ENCODE data around the gene JMJD1C.
"Not testable (repeated sequence)": the region's sequence is repeated elsewhere in the genome, so short reads cannot be mapped to it uniquely, and the experiment has no call there.

The JMJD1C gene

GRCh38 chr10:63365976-63366765 lies 99.6 kb downstream of the JMJD1C start:
- DNase-seq (ENCODE audit: low read depth) = no peak

GRCh38 chr10:63364918-63365317 lies 100.9 kb downstream of the JMJD1C start:
- DNase-seq (ENCODE audit: low read depth) = no peak

- DNase-seq (ENCODE audit: low read depth) = no peak
These were observed 101.8 kb downstream of the JMJD1C start for GRCh38 chr10:63363951-63364350.

- DNase-seq (ENCODE audit: low read depth) = no peak
These were observed 110.1 kb downstream of the JMJD1C start for GRCh38 chr10:63355682-63356081.

- DNase-seq (ENCODE audit: low read depth) = no peak
These were observed 112.8 kb downstream of the JMJD1C start for GRCh38 chr10:63352976-63353375.

GRCh38 chr10:63348245-63348850 lies 117.4 kb downstream of the JMJD1C start:
- DNase-seq (ENCODE audit: low read depth) = no peak

- DNase-seq (ENCODE audit: low read depth) = no peak
These were observed 119.7 kb downstream of the JMJD1C start for GRCh38 chr10:63346015-63346441.

- DNase-seq (ENCODE audit: low read depth) = no peak
These were observed 121.5 kb downstream of the JMJD1C start for GRCh38 chr10:63344269-63344668.

- DNase-seq (ENCODE audit: low read depth) = no peak
These were observed 122.3 kb downstream of the JMJD1C start for GRCh38 chr10:63343476-63343875.

GRCh38 chr10:63339640-63340039 lies 126.1 kb downstream of the JMJD1C start:
- not testable (repeated sequence) for DNase-seq (ENCODE audit: low read depth)

- no peak for DNase-seq (ENCODE audit: low read depth)
These were observed 128.1 kb downstream of the JMJD1C start for GRCh38 chr10:63337455-63338251.

GRCh38 chr10:63331586-63331985 lies 134.2 kb downstream of the JMJD1C start:
- DNase-seq (ENCODE audit: low read depth) = no peak

GRCh38 chr10:63324495-63324854 lies 141.3 kb downstream of the JMJD1C start:
- DNase-seq (ENCODE audit: low read depth) = no peak

GRCh38 chr10:63323701-63324494 lies 141.9 kb downstream of the JMJD1C start:
- DNase-seq (ENCODE audit: low read depth) = no peak

GRCh38 chr10:63320683-63321082 lies 145.1 kb downstream of the JMJD1C start:
- no peak for DNase-seq (ENCODE audit: low read depth)

- DNase-seq (ENCODE audit: low read depth) = no peak
These were observed 146.5 kb downstream of the JMJD1C start for GRCh38 chr10:63319231-63319630.

- DNase-seq (ENCODE audit: low read depth) = no peak
These were observed 147.3 kb downstream of the JMJD1C start for GRCh38 chr10:63318491-63318890.

- no peak for DNase-seq (ENCODE audit: low read depth)
These were observed 151.8 kb downstream of the JMJD1C start for GRCh38 chr10:63314020-63314419.

- no peak for DNase-seq (ENCODE audit: low read depth)
These were observed 152.6 kb downstream of the JMJD1C start for GRCh38 chr10:63313066-63313717.

GRCh38 chr10:63308628-63309027 lies 157.1 kb downstream of the JMJD1C start:
- no peak for DNase-seq (ENCODE audit: low read depth)

- DNase-seq (ENCODE audit: low read depth) = no peak
These were observed 161.6 kb downstream of the JMJD1C start for GRCh38 chr10:63304146-63304545.

- no peak for DNase-seq (ENCODE audit: low read depth)
These were observed 165.0 kb downstream of the JMJD1C start for GRCh38 chr10:63300801-63301200.
